ENCODE measurements around the gene FBXW4. TPM values are rescaled to one million over a fixed set of nuclear protein-coding genes. Genes with fewer than 3 reads are reported as not detected.

Gene FBXW4
- total RNA-seq, 1 donor from 2014 or later, result 34.4 TPM

GRCh38 chr10:101726115-101726387 is 31.1 kb upstream of the FBXW4 start:
- no peaks in the 10 kb centered on the region for H3K4me1 Mint-ChIP-seq (ENCODE audit: low read depth)
- peaks cover 2% of the 10 kb centered on the region for H3K36me3 Mint-ChIP-seq (ENCODE audit: low read depth)
- DNase-seq (ENCODE audit: low spot score), result no peak
- no peak overlapping the region for H3K4me3 Mint-ChIP-seq (ENCODE audit: unreplicated experiment)
- H3K9me3 Mint-ChIP-seq (ENCODE audit: low read depth), result no peaks in the 10 kb centered on the region
- TF ChIP-seq CTCF (IDR thresholded peaks at IDR 0.05), result no peak
- no peak overlapping the region for H3K27ac Mint-ChIP-seq (ENCODE audit: unreplicated experiment)
- peaks cover 15% of the 10 kb centered on the region for H3K27me3 Mint-ChIP-seq (ENCODE audit: low read depth)

- no peaks in the 10 kb centered on the region for H3K9me3 Mint-ChIP-seq (ENCODE audit: low read depth)
- H3K4me3 Mint-ChIP-seq (ENCODE audit: unreplicated experiment), result no peak overlapping the region
- peaks cover 18% of the 10 kb centered on the region for H3K27me3 Mint-ChIP-seq (ENCODE audit: low read depth)
- DNase-seq (ENCODE audit: low spot score), result no peak
- peaks cover 2% of the 10 kb centered on the region for H3K36me3 Mint-ChIP-seq (ENCODE audit: low read depth)
- H3K27ac Mint-ChIP-seq (ENCODE audit: unreplicated experiment), result no peak overlapping the region
- TF ChIP-seq CTCF (IDR thresholded peaks at IDR 0.05), result no peak
- no peaks in the 10 kb centered on the region for H3K4me1 Mint-ChIP-seq (ENCODE audit: low read depth)
Observed at GRCh38 chr10:101725296-101726114, 30.5 kb upstream of the FBXW4 start.

- Mint-ChIP-seq H3K4me3 (ENCODE audit: unreplicated experiment) (no peak overlapping the region), H3K9me3 (ENCODE audit: low read depth) (no peaks in the 10 kb centered on the region), H3K27ac (ENCODE audit: unreplicated experiment) (no peak overlapping the region), H3K36me3 (ENCODE audit: low read depth) (peaks cover 2% of the 10 kb centered on the region), H3K27me3 (ENCODE audit: low read depth) (peaks cover 21% of the 10 kb centered on the region), H3K4me1 (ENCODE audit: low read depth) (no peaks in the 10 kb centered on the region)
- no peak for DNase-seq (ENCODE audit: low spot score)
- TF ChIP-seq CTCF (IDR thresholded peaks at IDR 0.05), result no peak
Observed at GRCh38 chr10:101724446-101724845, 29.5 kb upstream of the FBXW4 start.

- H3K27me3 Mint-ChIP-seq (ENCODE audit: low read depth), result peaks cover 21% of the 10 kb centered on the region
- H3K4me1 Mint-ChIP-seq (ENCODE audit: low read depth), result peaks cover 4% of the 10 kb centered on the region
- H3K4me3 Mint-ChIP-seq (ENCODE audit: unreplicated experiment), result no peak overlapping the region
- H3K27ac Mint-ChIP-seq (ENCODE audit: unreplicated experiment), result no peak overlapping the region
- no peaks in the 10 kb centered on the region for H3K9me3 Mint-ChIP-seq (ENCODE audit: low read depth)
- TF ChIP-seq CTCF (IDR thresholded peaks at IDR 0.05), result no peak
- no peak for DNase-seq (ENCODE audit: low spot score)
- no peaks in the 10 kb centered on the region for H3K36me3 Mint-ChIP-seq (ENCODE audit: low read depth)
Observed at GRCh38 chr10:101723176-101723575, 28.2 kb upstream of the FBXW4 start.

- peaks cover 4% of the 10 kb centered on the region for H3K4me1 Mint-ChIP-seq (ENCODE audit: low read depth)
- H3K27ac Mint-ChIP-seq (ENCODE audit: unreplicated experiment), result no peak overlapping the region
- H3K9me3 Mint-ChIP-seq (ENCODE audit: low read depth), result no peaks in the 10 kb centered on the region
- peaks cover 19% of the 10 kb centered on the region for H3K27me3 Mint-ChIP-seq (ENCODE audit: low read depth)
- no peak overlapping the region for H3K4me3 Mint-ChIP-seq (ENCODE audit: unreplicated experiment)
- no peak for TF ChIP-seq CTCF (IDR thresholded peaks at IDR 0.05)
- H3K36me3 Mint-ChIP-seq (ENCODE audit: low read depth), result no peaks in the 10 kb centered on the region
- DNase-seq (ENCODE audit: low spot score), result no peak
Observed at GRCh38 chr10:101721806-101722205, 26.8 kb upstream of the FBXW4 start.
